RWPE2 (cell line): Measurements from ENCODE around the gene CDK15.
"Not testable (repeated sequence)": the region's sequence is repeated elsewhere in the genome, so short reads cannot be mapped to it uniquely, and the experiment has no call there.

Source experiments
- ATAC-seq: fragments of 200-7000 bp; cut with Tn5 transposase; 3 replicates; pipeline ENCODE4 v1.9.1; 2021; ENCODE audit warnings: low read depth
- DNase-seq: peaks from one replicate; pipeline ENCODE4 v3.0.0-alpha.2; 2020; ENCODE audit warnings: low spot score
- H3K27ac ChIP-seq: fragments of 450-650 bp; 2 replicates; pipeline ENCODE4 v1.5.1; 2017; ENCODE audit warnings: mild to moderate bottlenecking; ENCODE audit not compliant: poor library complexity, severe bottlenecking
- H3K27me3 ChIP-seq: fragments of 250-450 bp; sonication (Bioruptor Pico); 2 replicates; pipeline ENCODE4 v1.5.1; 2021; ENCODE audit warnings: mild to moderate bottlenecking, moderate library complexity; ENCODE audit not compliant: insufficient read depth, poor library complexity, severe bottlenecking
- H3K36me3 ChIP-seq: fragments of 250-450 bp; sonication (Bioruptor Pico); 2 replicates; pipeline ENCODE4 v1.5.1; 2020; ENCODE audit warnings: low read depth, mild to moderate bottlenecking, moderate library complexity
- H3K4me1 ChIP-seq: fragments of 250-450 bp; sonication (Bioruptor Pico); 2 replicates; pipeline ENCODE4 v1.5.1; 2021; ENCODE audit warnings: mild to moderate bottlenecking, moderate library complexity; ENCODE audit not compliant: insufficient read depth, poor library complexity, severe bottlenecking
- H3K4me3 ChIP-seq: fragments of 250-450 bp; sonication (Bioruptor Pico); 2 replicates; pipeline ENCODE4 v1.5.1; 2021; ENCODE audit warnings: mild to moderate bottlenecking, moderate library complexity; ENCODE audit not compliant: severe bottlenecking
- H3K9me3 ChIP-seq: fragments of 250-450 bp; sonication (Bioruptor Pico); 2 replicates; pipeline ENCODE4 v1.5.1; 2021; ENCODE audit warnings: mild to moderate bottlenecking, moderate library complexity; ENCODE audit not compliant: severe bottlenecking
- TF ChIP-seq, protein P1 (sequence below): fragments of 450-650 bp; IDR thresholded peaks from one replicate; pipeline ENCODE4 v1.5.1; 2017; ENCODE audit warnings: mild to moderate bottlenecking, moderate library complexity; ENCODE audit not compliant: poor library complexity, severe bottlenecking

The CDK15 gene

DNA sequence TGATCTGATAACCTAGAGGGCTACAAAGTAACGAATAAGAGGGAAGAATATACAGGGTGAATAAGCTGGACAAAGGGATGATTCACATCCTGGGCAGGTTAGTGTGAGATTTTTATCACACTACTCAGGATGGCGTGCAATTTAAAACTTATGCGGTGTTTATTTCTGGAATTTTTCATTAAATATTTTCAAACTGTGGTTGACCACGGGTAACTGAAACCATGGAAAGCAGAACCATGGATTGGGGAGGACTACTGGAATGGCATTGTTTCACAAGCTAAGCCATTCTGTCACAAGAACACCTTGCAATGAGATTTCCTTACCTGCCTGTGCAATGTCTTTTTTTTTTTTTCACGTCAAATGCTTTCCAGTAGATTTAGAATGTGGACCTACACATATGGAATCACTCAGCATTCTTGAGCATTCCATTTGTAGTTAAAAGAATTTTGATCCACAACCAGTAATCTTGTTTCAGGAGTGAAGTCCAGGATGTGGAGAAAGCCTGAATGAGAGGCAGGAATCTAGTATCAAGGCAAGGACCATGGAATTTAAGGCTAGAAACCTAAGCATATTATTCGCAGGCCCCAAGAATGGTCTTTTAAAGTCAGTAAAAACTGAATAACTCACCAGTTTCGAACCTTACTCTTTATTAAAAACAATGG lies 8.0 kb upstream of the CDK15 start:
- DNase-seq (no peak), ATAC-seq (peak; percentile 97)
- peak overlapping the region; percentile 89 for H3K27ac ChIP-seq
- no peaks in the 10 kb centered on the region for H3K27me3 ChIP-seq
- no peak overlapping the region for H3K4me3 ChIP-seq
- TF ChIP-seq, protein P1, sequence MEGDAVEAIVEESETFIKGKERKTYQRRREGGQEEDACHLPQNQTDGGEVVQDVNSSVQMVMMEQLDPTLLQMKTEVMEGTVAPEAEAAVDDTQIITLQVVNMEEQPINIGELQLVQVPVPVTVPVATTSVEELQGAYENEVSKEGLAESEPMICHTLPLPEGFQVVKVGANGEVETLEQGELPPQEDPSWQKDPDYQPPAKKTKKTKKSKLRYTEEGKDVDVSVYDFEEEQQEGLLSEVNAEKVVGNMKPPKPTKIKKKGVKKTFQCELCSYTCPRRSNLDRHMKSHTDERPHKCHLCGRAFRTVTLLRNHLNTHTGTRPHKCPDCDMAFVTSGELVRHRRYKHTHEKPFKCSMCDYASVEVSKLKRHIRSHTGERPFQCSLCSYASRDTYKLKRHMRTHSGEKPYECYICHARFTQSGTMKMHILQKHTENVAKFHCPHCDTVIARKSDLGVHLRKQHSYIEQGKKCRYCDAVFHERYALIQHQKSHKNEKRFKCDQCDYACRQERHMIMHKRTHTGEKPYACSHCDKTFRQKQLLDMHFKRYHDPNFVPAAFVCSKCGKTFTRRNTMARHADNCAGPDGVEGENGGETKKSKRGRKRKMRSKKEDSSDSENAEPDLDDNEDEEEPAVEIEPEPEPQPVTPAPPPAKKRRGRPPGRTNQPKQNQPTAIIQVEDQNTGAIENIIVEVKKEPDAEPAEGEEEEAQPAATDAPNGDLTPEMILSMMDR: no peak
- H3K4me1 ChIP-seq: peaks cover 18% of the 10 kb centered on the region
- no peaks in the 10 kb centered on the region for H3K36me3 ChIP-seq
- no peaks in the 10 kb centered on the region for H3K9me3 ChIP-seq

GRCh38 chr2:201798914-201799285 lies 7.4 kb upstream of the CDK15 start:
- not testable (repeated sequence) for H3K9me3 ChIP-seq, H3K36me3 ChIP-seq, H3K4me3 ChIP-seq, ATAC-seq, H3K27me3 ChIP-seq, DNase-seq
- TF ChIP-seq, protein P1: peak; percentile 15
- Histone ChIP-seq H3K4me1 (peaks cover 18% of the 10 kb centered on the region), H3K27ac (peak overlapping the region; percentile 89)

DNA sequence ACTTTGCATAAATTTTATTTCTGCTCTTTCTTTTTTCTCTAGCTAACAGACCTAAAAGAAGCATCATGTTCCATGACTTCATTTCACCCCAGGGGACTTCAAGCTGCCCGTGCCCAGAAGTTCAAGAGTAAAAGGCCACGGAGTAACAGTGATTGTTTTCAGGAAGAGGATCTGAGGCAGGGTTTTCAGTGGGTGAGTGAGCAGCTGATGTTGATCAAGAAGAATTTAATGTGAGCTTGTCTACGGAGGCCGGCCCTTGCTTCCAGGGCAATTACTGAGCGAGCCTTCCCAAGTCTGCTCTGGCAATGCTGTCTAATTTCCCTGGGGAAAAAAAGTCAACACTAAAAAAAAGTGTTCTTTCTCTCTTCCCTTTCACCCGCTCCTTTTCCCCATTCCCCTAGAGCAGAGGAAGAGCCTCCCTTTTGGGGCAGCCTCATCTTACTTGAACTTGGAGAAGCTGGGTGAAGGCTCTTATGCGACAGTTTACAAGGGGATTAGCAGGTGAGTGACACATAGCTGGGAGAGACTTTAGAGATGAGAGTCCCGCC lies 1.2 kb downstream of the CDK15 start:
- no peaks in the 10 kb centered on the region for H3K4me1 ChIP-seq
- no peaks in the 10 kb centered on the region for H3K27me3 ChIP-seq
- no peak overlapping the region for H3K4me3 ChIP-seq
- TF ChIP-seq, protein P1: no peak
- no peaks in the 10 kb centered on the region for H3K9me3 ChIP-seq
- no peaks in the 10 kb centered on the region for H3K36me3 ChIP-seq
- ATAC-seq: no peak
- DNase-seq: no peak
- H3K27ac ChIP-seq: no peak overlapping the region

DNA sequence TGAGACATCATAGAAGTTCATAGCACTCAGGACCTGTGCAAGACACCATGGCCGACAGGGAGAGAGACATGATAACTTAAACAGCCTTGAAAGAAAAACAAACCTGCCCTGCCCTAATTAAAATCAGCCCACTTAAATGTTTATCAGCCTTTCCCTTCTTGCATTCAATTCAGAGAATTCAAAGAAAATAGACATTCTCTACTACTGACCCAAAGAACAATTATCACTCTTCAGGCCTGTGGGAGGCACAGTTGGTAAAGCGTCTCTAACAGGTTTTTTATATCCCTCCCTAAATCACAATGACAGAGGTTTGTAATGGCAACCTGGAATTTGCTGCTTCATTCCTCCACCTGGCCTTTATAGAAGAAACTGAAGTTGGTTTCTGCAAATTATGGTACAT lies 1.7 kb downstream of the CDK15 start:
- H3K36me3 ChIP-seq: no peaks in the 10 kb centered on the region
- no peak overlapping the region for H3K27ac ChIP-seq
- no peaks in the 10 kb centered on the region for H3K4me1 ChIP-seq
- no peaks in the 10 kb centered on the region for H3K9me3 ChIP-seq
- no peak overlapping the region for H3K4me3 ChIP-seq
- TF ChIP-seq, protein P1: no peak
- no peak for ATAC-seq
- DNase-seq: no peak
- no peaks in the 10 kb centered on the region for H3K27me3 ChIP-seq

DNA sequence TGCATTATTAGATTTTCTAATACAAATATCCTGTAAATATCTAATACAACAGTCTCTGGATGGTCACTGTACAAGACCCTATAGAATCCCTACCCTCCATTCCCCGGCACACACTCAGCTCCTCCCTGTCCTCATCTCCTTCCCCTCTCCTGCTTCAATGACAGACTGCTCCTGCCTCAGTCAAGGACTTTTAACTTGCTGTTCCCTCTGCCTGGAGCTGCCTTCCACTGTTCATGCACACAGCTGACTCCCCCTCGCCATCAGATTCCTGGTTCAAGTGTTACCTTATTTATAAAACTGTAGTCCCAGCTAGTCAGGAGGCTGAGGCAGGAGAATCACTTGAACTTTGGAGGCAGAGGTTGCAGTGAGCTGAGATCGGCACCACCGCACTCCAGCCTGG lies 3.3 kb downstream of the CDK15 start:
- DNase-seq (no peak), ATAC-seq (no peak)
- no peaks in the 10 kb centered on the region for H3K9me3 ChIP-seq
- no peaks in the 10 kb centered on the region for H3K4me1 ChIP-seq
- no peaks in the 10 kb centered on the region for H3K27me3 ChIP-seq
- H3K36me3 ChIP-seq: no peaks in the 10 kb centered on the region
- no peak overlapping the region for H3K27ac ChIP-seq
- TF ChIP-seq, protein P1: no peak
- no peak overlapping the region for H3K4me3 ChIP-seq

- DNase-seq, H3K36me3 ChIP-seq, H3K9me3 ChIP-seq, H3K4me3 ChIP-seq, ATAC-seq, H3K27me3 ChIP-seq, H3K27ac ChIP-seq, H3K4me1 ChIP-seq: not testable (repeated sequence)
Observed at GRCh38 chr2:201810604-201811003, 4.3 kb downstream of the CDK15 start.
